Ureter (tissue), 1 donor: ENCODE measurements around the gene KAT2B. TPM values are rescaled to one million over a fixed set of nuclear protein-coding genes. Genes with fewer than 3 reads are reported as not detected.

Source experiments
- DNase-seq: peaks from one replicate; pipeline ENCODE4 v3.0.0-alpha.2; 2020; ENCODE audit warnings: low spot score
- total RNA-seq: library from RNA; stranded (reverse); gene quantifications from one replicate; pipeline ENCODE4 v1.2.4, GENCODE V29; 2023
- donor health status: DM: yes; HTN: yes; CAD: no.

Gene KAT2B
- total RNA-seq, 1 donor from 2014 or later: 40.2 TPM

- DNase-seq: no peak
These were observed 24.7 kb downstream of the KAT2B start for GRCh38 chr3:20064796-20065564.

- DNase-seq: no peak
These were observed 25.8 kb downstream of the KAT2B start for GRCh38 chr3:20066079-20066478.

GRCh38 chr3:20066850-20067617, 26.8 kb downstream of the KAT2B start:
- no peak for DNase-seq

- DNase-seq: no peak
These were observed 28.4 kb downstream of the KAT2B start for GRCh38 chr3:20068512-20069177.

GRCh38 chr3:20069178-20069532, 28.9 kb downstream of the KAT2B start:
- no peak for DNase-seq

GRCh38 chr3:20071175-20071574, 30.9 kb downstream of the KAT2B start:
- DNase-seq: no peak

GRCh38 chr3:20072422-20072821, 32.2 kb downstream of the KAT2B start:
- no peak for DNase-seq

GRCh38 chr3:20073068-20073467, 32.8 kb downstream of the KAT2B start:
- DNase-seq: no peak

- no peak for DNase-seq
These were observed 33.4 kb downstream of the KAT2B start for GRCh38 chr3:20073683-20074082.

GRCh38 chr3:20074226-20075063, 34.2 kb downstream of the KAT2B start:
- no peak for DNase-seq

GRCh38 chr3:20075197-20075596, 35.0 kb downstream of the KAT2B start:
- DNase-seq: no peak

GRCh38 chr3:20076296-20076997, 36.2 kb downstream of the KAT2B start:
- no peak for DNase-seq

GRCh38 chr3:20077068-20077467, 36.8 kb downstream of the KAT2B start:
- no peak for DNase-seq

GRCh38 chr3:20078194-20078714, 38.0 kb downstream of the KAT2B start:
- no peak for DNase-seq

GRCh38 chr3:20079621-20080020, 39.4 kb downstream of the KAT2B start:
- no peak for DNase-seq

- DNase-seq: peak; percentile 64
These were observed 40.8 kb downstream of the KAT2B start for GRCh38 chr3:20080956-20081554.

- DNase-seq: no peak
These were observed 43.0 kb downstream of the KAT2B start for GRCh38 chr3:20083253-20083652.

- no peak for DNase-seq
These were observed 43.7 kb downstream of the KAT2B start for GRCh38 chr3:20083953-20084352.

GRCh38 chr3:20091331-20092047, 51.2 kb downstream of the KAT2B start:
- DNase-seq: no peak

- DNase-seq: no peak
These were observed 55.2 kb downstream of the KAT2B start for GRCh38 chr3:20095470-20095869.
